A673 (cell line): ENCODE measurements around the gene PPP1R1C. TPM values are rescaled to one million over a fixed set of nuclear protein-coding genes. Genes with fewer than 3 reads are reported as not detected.

ENCODE experiments used
- BruUV-seq: library from RNA; stranded (reverse); fragments of 400-500 nt; replicated peaks from 2 replicates; lab custom pipeline; 2021; lab: Mats Ljungman, UMichigan
- CTCF ChIA-PET: fragments of 300-600 bp; sonication (Branson Sonifier 250); formaldehyde crosslinking; loops from one replicate; lab custom pipeline; 2022; ENCODE audit warnings: antibody characterized with exemption; lab: Charles Lee
- POLR2A ChIA-PET: fragments of 300-600 bp; sonication (Branson Sonifier 250); formaldehyde crosslinking; loops from one replicate; lab custom pipeline; 2022; ENCODE audit warnings: antibody characterized with exemption; ENCODE audit not compliant: low non-redundant PET; lab: Charles Lee
- DNase-seq: peaks from one replicate; pipeline ENCODE4 v3.0.0-alpha.2; 2015; ENCODE audit warnings: low spot score
- H3K27ac ChIP-seq: fragments of 200-600 bp; sonication (generic); 2 replicates; pipeline ENCODE4 v1.5.1; 2016; ENCODE audit warnings: mixed run types, low read depth, mild to moderate bottlenecking, mixed read lengths, antibody characterized with exemption, low read length; ENCODE audit not compliant: poor library complexity, severe bottlenecking
- H3K27me3 ChIP-seq: fragments of 200-600 bp; sonication (generic); replicated peaks from 2 replicates; pipeline ENCODE4 v1.6.1; 2017; ENCODE audit warnings: mixed run types, low read depth, mild to moderate bottlenecking, mixed read lengths, antibody characterized with exemption, low read length; ENCODE audit not compliant: insufficient read depth, poor library complexity
- H3K36me3 ChIP-seq: fragments of 200-600 bp; sonication (generic); 2 replicates; pipeline ENCODE4 v1.6.1; 2016; ENCODE audit warnings: mixed run types, mild to moderate bottlenecking, mixed read lengths, antibody characterized with exemption, low read length; ENCODE audit not compliant: insufficient read depth, poor library complexity, severe bottlenecking
- H3K4me1 ChIP-seq: fragments of 200-600 bp; sonication (generic); 2 replicates; pipeline ENCODE4 v1.6.1; 2017; ENCODE audit warnings: mixed run types, mild to moderate bottlenecking, mixed read lengths, antibody characterized with exemption, low read length; ENCODE audit not compliant: insufficient read depth, poor library complexity, severe bottlenecking
- H3K4me3 ChIP-seq: fragments of 200-600 bp; sonication (generic); 2 replicates; pipeline ENCODE4 v1.5.1; 2016; ENCODE audit warnings: low read depth, mixed run types, mild to moderate bottlenecking, mixed read lengths, low read length; ENCODE audit not compliant: poor library complexity, severe bottlenecking
- H3K9me3 ChIP-seq: fragments of 200-600 bp; sonication (generic); 2 replicates; pipeline ENCODE4 v1.6.1; 2016; ENCODE audit warnings: mixed run types, low read depth, mild to moderate bottlenecking, mixed read lengths, antibody characterized with exemption, low read length; ENCODE audit not compliant: poor library complexity, severe bottlenecking
- CTCF ChIP-seq: fragments of 300-800, 200-600 bp; sonication (generic); conservative IDR thresholded peaks from 2 replicates; pipeline ENCODE4 v1.5.1; 2017; ENCODE audit warnings: low read depth, mild to moderate bottlenecking, antibody characterized with exemption, low read length, moderate library complexity, mixed read lengths
- EZH2 ChIP-seq: fragments of 200-600 bp; sonication (generic); IDR thresholded peaks from 2 replicates; pipeline ENCODE4 v1.6.1; 2017; ENCODE audit warnings: borderline replicate concordance, low read depth, mild to moderate bottlenecking, mixed read lengths, antibody characterized with exemption, low read length; ENCODE audit not compliant: poor library complexity, severe bottlenecking
- intact Hi-C: fragments of 100-400 bp; cut with micrococcal nuclease; formaldehyde crosslinking; loops from one replicate; pipeline ENCODE4 v1.10.0; 2022; ENCODE audit not compliant: unreplicated experiment
- total RNA-seq: library from RNA; stranded (reverse); gene quantifications from 2 replicates; pipeline ENCODE4 v1.2.3, GENCODE V29; 2021

Gene PPP1R1C
- total RNA-seq, 1 experiment from 2014 or later: 5.3 TPM

GRCh38 chr2:182113334-182113733, 127.7 kb downstream of the PPP1R1C start:
- no peak overlapping the region for H3K27ac ChIP-seq
- no peaks in the 10 kb centered on the region for H3K27me3 ChIP-seq
- no peak for DNase-seq
- H3K36me3 ChIP-seq: no peaks in the 10 kb centered on the region
- no peak overlapping the region for H3K4me3 ChIP-seq
- no peaks in the 10 kb centered on the region for H3K9me3 ChIP-seq
- no TSS peak for BruUV-seq
- H3K4me1 ChIP-seq: no peaks in the 10 kb centered on the region
- intact Hi-C loops: no loop called here
- ChIA-PET CTCF (no interaction called here), POLR2A (no interaction called here)
- no peak for TF ChIP-seq EZH2
- no peak for TF ChIP-seq CTCF

GRCh38 chr2:182115258-182115657, 129.6 kb downstream of the PPP1R1C start:
- Histone ChIP-seq H3K27ac (no peak overlapping the region), H3K4me3 (no peak overlapping the region), H3K4me1 (no peaks in the 10 kb centered on the region), H3K36me3 (no peaks in the 10 kb centered on the region), H3K27me3 (no peaks in the 10 kb centered on the region), H3K9me3 (no peaks in the 10 kb centered on the region)
- POLR2A ChIA-PET: no interaction called here
- DNase-seq: no peak
- CTCF ChIA-PET: no interaction called here
- intact Hi-C loops: no loop called here
- TF ChIP-seq CTCF (no peak), EZH2 (no peak)
- no TSS peak for BruUV-seq

GRCh38 chr2:182116774-182117173, 131.1 kb downstream of the PPP1R1C start:
- no peaks in the 10 kb centered on the region for H3K9me3 ChIP-seq
- H3K27ac ChIP-seq: no peak overlapping the region
- H3K4me1 ChIP-seq: no peaks in the 10 kb centered on the region
- no peaks in the 10 kb centered on the region for H3K36me3 ChIP-seq
- no TSS peak for BruUV-seq
- H3K27me3 ChIP-seq: no peaks in the 10 kb centered on the region
- DNase-seq: no peak
- no peak overlapping the region for H3K4me3 ChIP-seq
- intact Hi-C loops: no loop called here
- TF ChIP-seq EZH2 (no peak), CTCF (no peak)
- ChIA-PET POLR2A (interaction anchor here (0.6 kb wide), 1 partner anchor 472 kb away, joined by 3 read pairs; no protein-coding TSS in a partner anchor), CTCF (no interaction called here)
